MM.1S (cell line): ENCODE results near the gene RABL3.

Source experiments
- EZH2 ChIP-seq: fragments of 300-600 bp; sonication (generic); optimal IDR thresholded peaks from 2 replicates; pipeline ENCODE3; 2017; ENCODE audit warnings: low read depth, mild to moderate bottlenecking, antibody characterized with exemption, low read length, mixed read lengths
- TF ChIP-seq, protein P1 (sequence below): fragments of 300-600 bp; sonication (generic); IDR thresholded peaks from 2 replicates; pipeline ENCODE4 v1.5.1; 2016; ENCODE audit warnings: antibody characterized with exemption, low read length, mixed read lengths

DNA sequence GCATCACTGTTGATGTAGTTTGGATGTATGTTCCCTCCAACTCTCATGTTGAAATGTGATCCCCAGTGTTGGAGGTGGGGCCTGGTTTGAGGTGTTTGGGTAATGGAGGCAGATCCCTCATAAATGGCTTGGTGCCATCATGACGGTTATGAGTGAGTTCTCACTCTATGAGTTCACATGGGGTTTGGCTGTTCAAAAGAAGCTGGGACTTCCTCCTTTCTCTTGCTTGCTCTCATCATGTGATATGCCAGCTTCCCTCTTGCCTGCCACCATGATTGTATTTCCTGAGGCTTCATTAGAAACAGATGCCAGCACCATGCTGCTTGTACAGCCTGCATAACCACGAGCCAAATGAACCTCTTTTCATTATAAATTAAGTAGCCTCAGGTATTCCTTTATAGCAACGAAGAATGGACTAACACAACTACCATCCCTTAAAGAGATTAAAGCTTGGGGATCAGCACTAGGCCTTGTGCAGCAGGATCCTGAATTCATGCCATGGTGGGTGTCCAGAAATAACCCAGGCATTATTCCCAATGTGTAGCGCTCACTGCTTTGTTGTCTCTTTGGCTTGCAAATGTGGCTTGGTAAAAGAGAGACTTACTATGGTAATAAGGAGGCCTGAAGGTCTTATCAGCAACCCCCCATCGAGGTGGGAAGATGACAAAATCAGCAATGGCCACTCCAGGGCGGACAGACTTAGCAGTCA lies 104.3 kb downstream of the RABL3 start:
- TF ChIP-seq, protein P1, sequence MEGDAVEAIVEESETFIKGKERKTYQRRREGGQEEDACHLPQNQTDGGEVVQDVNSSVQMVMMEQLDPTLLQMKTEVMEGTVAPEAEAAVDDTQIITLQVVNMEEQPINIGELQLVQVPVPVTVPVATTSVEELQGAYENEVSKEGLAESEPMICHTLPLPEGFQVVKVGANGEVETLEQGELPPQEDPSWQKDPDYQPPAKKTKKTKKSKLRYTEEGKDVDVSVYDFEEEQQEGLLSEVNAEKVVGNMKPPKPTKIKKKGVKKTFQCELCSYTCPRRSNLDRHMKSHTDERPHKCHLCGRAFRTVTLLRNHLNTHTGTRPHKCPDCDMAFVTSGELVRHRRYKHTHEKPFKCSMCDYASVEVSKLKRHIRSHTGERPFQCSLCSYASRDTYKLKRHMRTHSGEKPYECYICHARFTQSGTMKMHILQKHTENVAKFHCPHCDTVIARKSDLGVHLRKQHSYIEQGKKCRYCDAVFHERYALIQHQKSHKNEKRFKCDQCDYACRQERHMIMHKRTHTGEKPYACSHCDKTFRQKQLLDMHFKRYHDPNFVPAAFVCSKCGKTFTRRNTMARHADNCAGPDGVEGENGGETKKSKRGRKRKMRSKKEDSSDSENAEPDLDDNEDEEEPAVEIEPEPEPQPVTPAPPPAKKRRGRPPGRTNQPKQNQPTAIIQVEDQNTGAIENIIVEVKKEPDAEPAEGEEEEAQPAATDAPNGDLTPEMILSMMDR = no peak
- no peak for TF ChIP-seq EZH2
